Stimulated activated CD4-positive, alpha-beta T cell treated with anti-CD3 and anti-CD28 coated beads, Interleukin-4, amount 100 ng/mL, for 24 hours (primary cell): ENCODE data around the gene CTU1.
"Not testable (repeated sequence)": the region's sequence is repeated elsewhere in the genome, so short reads cannot be mapped to it uniquely, and the experiment has no call there.

Experiments used
- DNase-seq: peaks from one replicate; pipeline ENCODE4 v3.0.0-alpha.2; 2020

CTU1 gene

DNA sequence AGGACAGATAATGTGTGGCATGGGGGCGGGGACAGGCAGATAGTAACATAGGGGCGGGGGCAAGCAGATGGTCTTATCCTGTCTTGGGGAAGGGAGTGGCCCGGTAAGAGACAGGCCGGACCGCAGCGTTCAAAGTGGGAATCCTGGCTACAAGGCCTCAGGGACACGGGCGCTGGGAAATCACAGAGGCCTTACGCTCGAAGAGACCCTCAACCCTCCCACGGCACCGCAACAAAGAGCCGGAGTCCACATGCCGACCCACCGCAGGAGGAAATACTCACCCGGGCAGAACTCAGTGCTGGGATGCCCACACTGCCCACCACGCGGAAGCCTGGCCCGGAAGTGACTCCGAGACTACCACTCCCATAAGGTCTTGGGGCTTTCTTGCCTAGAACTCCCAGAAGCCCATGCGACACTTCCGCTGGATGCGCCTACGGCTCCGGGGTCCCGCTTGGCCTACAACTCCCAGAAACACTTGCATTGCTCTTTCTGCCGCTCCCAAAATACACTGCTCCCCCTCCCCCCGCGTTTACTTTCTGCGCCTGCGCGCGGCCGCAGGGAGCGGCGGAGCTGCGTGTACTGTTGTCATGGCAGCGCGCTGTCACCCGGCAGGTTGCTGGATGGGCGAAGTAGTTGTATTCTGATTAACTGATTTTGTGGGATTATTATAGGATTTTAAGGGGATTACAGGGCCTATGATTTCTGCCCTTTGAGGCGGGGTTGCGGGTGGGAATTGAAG lies at the start of gene CTU1:
TSS of gene CTU1 (minus strand) at position 344 of the 739 bp plus-strand sequence. CDS start 3,840 bp downstream, outside the sequence.
- DNase-seq = peak; percentile 99

DNA sequence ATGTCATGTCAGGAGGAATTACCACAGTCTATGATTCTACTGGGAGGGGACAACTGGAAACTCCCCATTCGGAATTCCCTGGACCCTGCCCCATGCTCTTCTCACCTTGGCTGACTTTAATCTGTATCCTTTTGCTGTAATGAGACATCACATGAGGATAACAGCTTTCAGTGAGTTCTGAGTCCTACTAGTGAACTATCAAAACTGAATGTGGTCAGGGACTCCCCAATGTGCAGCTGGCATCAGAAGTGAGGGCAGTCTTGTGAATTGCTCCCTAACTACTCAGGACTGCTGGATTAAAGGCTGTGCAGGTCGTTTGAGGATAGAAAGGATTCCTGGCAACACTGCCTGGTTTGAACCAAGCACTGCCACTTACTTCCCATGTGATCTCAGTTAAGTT lies 49.1 kb upstream of the CTU1 start:
- no peak for DNase-seq

GRCh38 chr19:51156710-51157109 lies 48.5 kb upstream of the CTU1 start:
- no peak for DNase-seq

- DNase-seq = no peak
Observed at GRCh38 chr19:51150627-51151026, 42.4 kb upstream of the CTU1 start.

- DNase-seq = no peak
Observed at GRCh38 chr19:51148580-51148979, 40.4 kb upstream of the CTU1 start.

DNA sequence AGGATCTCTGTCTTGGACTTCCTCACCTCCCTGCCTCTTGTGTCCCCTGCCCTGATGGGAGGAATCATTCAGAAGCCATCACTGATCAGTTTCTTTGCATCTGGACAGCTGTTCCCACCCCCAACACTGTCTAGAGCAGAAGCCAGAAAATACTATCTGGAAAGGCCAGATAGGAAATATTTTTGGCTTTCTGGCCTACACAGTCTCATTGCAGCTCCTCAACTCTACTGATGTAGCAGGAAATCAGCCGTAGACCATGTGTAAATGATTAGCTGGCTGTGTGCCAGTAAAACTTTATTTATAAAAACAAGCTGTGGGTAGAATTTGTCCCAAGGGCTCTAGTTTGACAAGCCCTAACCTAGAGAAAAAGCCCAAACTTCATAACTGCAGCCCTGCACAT lies 39.5 kb upstream of the CTU1 start:
- no peak for DNase-seq

DNA sequence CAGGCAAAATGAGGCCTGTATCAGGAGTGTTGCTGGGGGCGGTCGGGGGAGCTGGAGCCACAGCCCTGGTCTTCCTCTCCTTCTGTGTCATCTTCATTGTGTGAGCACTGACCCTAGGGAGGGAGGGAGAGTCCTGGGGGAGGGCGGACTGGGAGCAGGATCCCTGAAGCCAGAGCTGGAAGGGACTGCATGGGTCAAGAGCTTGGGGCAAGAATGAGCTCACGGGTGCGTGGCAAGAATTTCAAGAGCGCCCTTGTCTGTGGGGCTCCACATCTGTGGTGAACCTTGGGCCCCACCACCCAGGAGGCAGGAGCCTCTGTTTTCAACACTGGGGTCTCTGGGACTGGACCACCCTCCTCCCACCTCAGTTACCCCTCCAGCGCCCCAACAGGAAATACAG lies 38.5 kb upstream of the CTU1 start:
- DNase-seq = no peak

- DNase-seq = no peak
Observed at GRCh38 chr19:51145916-51146493, 37.8 kb upstream of the CTU1 start.

DNA sequence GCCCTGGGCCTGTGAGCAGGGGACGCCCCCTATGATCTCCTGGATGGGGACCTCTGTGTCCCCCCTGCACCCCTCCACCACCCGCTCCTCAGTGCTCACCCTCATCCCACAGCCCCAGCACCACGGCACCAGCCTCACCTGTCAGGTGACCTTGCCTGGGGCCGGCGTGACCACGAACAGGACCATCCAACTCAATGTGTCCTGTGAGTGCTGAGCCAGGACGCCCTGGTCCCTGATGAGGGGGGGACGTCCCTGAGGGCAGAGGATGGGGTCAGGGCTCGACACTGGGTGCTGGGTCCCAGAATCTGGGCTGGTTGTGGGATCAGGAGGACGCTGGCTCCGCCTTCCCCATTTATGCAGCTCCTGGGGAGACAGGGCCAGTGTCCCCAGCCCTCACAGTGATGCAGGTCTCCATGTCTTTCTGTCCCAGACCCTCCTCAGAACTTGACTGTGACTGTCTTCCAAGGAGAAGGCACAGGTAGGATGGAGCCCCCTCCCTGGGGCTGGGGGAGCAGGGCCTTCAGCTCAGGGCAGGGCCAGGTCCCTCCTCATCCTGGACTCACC lies 36.4 kb upstream of the CTU1 start:
- DNase-seq = no peak

GRCh38 chr19:51143486-51143885 lies 35.3 kb upstream of the CTU1 start:
- no peak for DNase-seq

- DNase-seq = not testable (repeated sequence)
Observed at GRCh38 chr19:51142809-51143475, 34.7 kb upstream of the CTU1 start.

GRCh38 chr19:51142119-51142518 lies 33.9 kb upstream of the CTU1 start, which contains the start of gene SIGLEC7:
TSS of gene SIGLEC7 (plus strand) at chr19:51142301. CDS start at chr19:51142370, 69 bp downstream.
- DNase-seq = no peak

- no peak for DNase-seq
Observed at GRCh38 chr19:51141181-51141580, 33.0 kb upstream of the CTU1 start.

- DNase-seq = no peak
Observed at GRCh38 chr19:51140441-51140840, 32.2 kb upstream of the CTU1 start.

DNA sequence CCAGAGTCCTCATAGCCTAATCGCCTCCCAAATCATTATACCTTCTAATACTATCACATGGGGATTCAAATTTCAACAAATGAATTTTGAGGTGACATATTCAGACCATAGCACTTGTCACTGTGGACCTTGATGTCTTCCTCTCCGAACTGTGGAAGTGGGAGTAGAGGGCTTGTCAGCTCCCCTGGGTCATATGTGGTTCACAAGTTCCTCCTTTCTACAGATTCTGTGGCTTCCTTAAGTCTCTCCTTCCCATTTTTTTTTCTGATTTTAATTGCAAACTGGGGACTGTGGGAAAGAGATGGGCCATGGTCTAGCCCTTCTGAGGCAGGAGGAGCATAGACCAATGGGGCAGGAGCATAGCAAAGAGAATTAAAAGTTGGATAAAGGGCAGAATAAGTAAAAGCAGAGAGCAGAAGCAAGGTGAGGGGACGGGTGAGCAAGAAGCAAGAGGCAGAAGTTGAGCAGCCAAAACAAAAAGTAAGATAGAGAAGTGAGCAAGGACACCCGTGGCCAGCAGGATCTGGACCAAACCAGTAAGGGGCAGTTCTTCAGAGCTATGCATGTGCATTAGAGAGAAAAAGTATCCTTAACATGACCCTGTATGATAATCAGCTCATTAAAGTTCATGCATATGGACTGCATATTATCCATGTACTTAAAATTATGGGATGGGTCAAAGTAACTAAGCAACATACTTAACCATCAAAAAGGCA lies 31.2 kb upstream of the CTU1 start:
- DNase-seq = no peak

GRCh38 chr19:51138549-51138979 lies 30.4 kb upstream of the CTU1 start:
- DNase-seq = no peak

GRCh38 chr19:51137792-51138425 lies 29.7 kb upstream of the CTU1 start:
- no peak for DNase-seq

- no peak for DNase-seq
Observed at GRCh38 chr19:51136851-51137551, 28.8 kb upstream of the CTU1 start.

DNA sequence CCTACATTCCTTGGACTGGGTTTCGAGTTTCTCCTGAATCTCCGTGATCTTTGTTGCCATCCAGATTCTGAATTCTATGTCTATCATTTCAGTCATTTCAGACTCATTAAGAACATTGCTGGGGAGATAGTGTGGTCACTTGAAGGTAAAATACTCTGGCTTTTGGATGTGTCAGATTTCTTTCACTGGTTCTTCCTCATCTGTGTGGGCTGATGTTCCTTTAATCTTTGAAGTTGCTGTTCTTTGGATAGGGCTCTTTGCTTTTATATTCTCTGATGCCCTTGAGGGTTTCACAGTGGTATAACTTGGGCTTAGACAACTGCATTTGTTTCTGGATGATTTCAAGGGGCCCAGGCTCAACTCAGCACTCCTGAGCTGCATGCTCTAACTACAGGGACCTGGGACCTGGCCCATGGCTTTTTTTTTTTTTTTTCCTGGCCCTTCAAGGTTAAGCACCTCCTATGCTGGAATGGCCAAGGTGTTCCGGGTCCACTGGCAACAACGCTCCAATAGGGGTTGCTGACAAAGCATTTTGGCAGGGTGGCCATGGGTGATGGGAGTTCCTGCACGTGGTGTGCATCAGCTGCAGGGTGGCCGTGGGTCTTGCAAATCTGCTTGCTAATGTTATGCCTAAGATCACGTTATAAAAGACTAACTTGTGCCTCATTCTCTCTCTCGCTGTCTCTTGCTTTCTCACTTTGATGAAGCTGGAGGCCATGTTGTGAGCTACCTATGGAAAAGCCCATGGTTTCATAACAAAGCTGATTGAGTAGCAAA lies 28.0 kb upstream of the CTU1 start:
- DNase-seq = no peak

GRCh38 chr19:51135004-51135403 lies 26.8 kb upstream of the CTU1 start:
- DNase-seq = no peak
